Tibial nerve (tissue), 4 donors: ENCODE measurements around the gene TAF11L5. TPM values are rescaled to one million over a fixed set of nuclear protein-coding genes. Genes with fewer than 3 reads are reported as not detected.
A peak's percentile ranks its signal among the peaks of the same experiment; 100 is the strongest.
"Not testable (repeated sequence)": the region's sequence is repeated elsewhere in the genome, so short reads cannot be mapped to it uniquely, and the experiment has no call there.

Experiments
- DNase-seq, 2 donors: peaks; one replicate each; pipeline ENCODE4 v3.0.0-alpha.2; 2019; ENCODE audit warnings: low spot score in 2 of 2
- H3K27ac ChIP-seq, 4 donors: fragments of 200-600 bp; sonication (generic) in 3 of 4; one replicate each; pipeline ENCODE4 v1.5.1; 2017 to 2019; ENCODE audit warnings: mild to moderate bottlenecking in 1 of 4
- H3K27me3 ChIP-seq, 2 donors: fragments of 200-600 bp; sonication (generic) in 1 of 2; one replicate each; pipeline versions ENCODE4 v1.5.1 to v1.6.0; 2017 to 2019
- H3K36me3 ChIP-seq, 3 donors: fragments of 200-600 bp; sonication (generic); one replicate each; pipeline ENCODE4 v1.5.1; 2018 to 2019
- H3K4me1 ChIP-seq, 4 donors: fragments of 200-600 bp; sonication (generic) in 3 of 4; one replicate each; pipeline ENCODE4 v1.5.1; 2017 to 2019
- H3K4me3 ChIP-seq, 4 donors: fragments of 200-600 bp; sonication (generic) in 3 of 4; one replicate each; pipeline ENCODE4 v1.5.1; 2017 to 2019; ENCODE audit warnings: mild to moderate bottlenecking in 1 of 4, moderate library complexity in 1 of 4
- H3K9me3 ChIP-seq, 4 donors: fragments of 200-600 bp; sonication (generic) in 3 of 4; one replicate each; pipeline ENCODE4 v1.5.1; 2017 to 2019
- EP300 ChIP-seq, 2 donors: sonication (generic); formaldehyde crosslinking; IDR thresholded peaks; one replicate each; pipeline ENCODE4 v1.6.1; 2017; ENCODE audit warnings: antibody characterized with exemption in 2 of 2, mild to moderate bottlenecking in 1 of 2
- POLR2A ChIP-seq, 2 donors: fragments of 450-650 bp; IDR thresholded peaks; one replicate each; pipeline ENCODE4 v1.6.1; 2017; ENCODE audit warnings: antibody characterized with exemption in 2 of 2, mild to moderate bottlenecking in 2 of 2, moderate library complexity in 2 of 2
- WGBS, 2 donors: methylation state at CpG; one replicate each; pipeline ENCODE4 v1.1.5; 2018; 5-methylcytosine and 5-hydroxymethylcytosine counted together
- total RNA-seq, 4 donors: library from RNA; depleted of rRNA; stranded (reverse); fragments of >200 nt; gene quantifications; one replicate each; pipeline ENCODE4 v1.1.0, GENCODE V29; 2016
- TF ChIP-seq, protein P1 (sequence below), 5 experiments: fragments of 200-600 bp in 3 of 5; fragments of 450-650 bp in 2 of 5; sonication (generic) in 3 of 5; IDR thresholded peaks; one replicate each; pipeline ENCODE4 v1.5.1; 2016 to 2019; ENCODE audit warnings: antibody characterized with exemption in 5 of 5, mild to moderate bottlenecking in 3 of 5, moderate library complexity in 2 of 5

TAF11L5 gene
- total RNA-seq, 4 donors from 2014 or later, result not detected

DNA sequence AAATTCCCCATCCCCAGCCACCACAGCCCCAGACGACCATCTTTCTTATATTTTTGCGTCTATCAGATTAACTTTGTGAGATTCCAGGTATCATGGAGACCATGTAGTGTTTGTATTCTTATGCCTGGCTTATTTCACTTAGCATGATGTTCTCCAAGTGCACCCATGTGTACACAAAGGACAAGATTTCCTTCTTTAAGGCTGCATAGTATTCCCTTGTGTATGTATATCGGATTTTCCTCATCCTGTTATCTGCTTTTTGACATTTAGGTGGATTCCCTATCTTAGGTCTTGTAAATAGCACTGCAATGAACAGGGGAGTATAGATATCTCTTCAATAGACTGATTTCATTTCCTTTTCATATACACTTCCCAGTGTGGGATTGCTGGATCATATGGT is 32.3 kb upstream of the TAF11L5 start:
- Histone ChIP-seq H3K4me3 (no peak overlapping the region), H3K27me3 (no peaks in the 10 kb centered on the region), H3K27ac (no peak overlapping the region), H3K9me3 (peaks cover 0 to 4% (median 0%) of the 10 kb centered on the region in 4 donors), H3K4me1 (no peaks in the 10 kb centered on the region), H3K36me3 (no peaks in the 10 kb centered on the region)
- no peak for TF ChIP-seq POLR2A (IDR thresholded peaks at IDR 0.05)
- no peak for DNase-seq
- 86 to 88% methylated on average over 3 of the region's 3 CpGs for WGBS, 2 donors

DNA sequence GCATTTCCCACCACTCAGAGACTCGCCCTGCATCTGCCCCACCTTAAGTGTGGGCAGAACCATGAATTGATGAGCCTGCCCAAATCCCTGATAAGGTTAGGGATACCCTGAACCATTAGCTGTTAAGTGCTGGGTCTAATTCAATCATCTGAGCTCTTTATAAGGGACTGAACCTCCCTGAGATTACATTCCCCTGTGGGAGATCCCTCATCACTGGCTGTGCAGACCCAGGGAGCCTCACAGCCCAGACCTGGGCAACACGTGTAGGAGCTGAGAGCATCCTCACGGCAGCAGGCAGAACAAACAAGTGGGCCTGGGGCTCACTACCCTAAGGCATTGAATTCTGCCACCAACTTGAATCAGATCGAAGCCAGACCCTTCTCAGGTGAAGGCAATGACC is 27.6 kb upstream of the TAF11L5 start:
- WGBS, 2 donors, result 62 to 72% methylated on average over 4 of the region's 4 CpGs
- TF ChIP-seq POLR2A (IDR thresholded peaks at IDR 0.05) (no peak), EP300 (IDR thresholded peaks at IDR 0.05) (no peak)
- TF ChIP-seq, protein P1, sequence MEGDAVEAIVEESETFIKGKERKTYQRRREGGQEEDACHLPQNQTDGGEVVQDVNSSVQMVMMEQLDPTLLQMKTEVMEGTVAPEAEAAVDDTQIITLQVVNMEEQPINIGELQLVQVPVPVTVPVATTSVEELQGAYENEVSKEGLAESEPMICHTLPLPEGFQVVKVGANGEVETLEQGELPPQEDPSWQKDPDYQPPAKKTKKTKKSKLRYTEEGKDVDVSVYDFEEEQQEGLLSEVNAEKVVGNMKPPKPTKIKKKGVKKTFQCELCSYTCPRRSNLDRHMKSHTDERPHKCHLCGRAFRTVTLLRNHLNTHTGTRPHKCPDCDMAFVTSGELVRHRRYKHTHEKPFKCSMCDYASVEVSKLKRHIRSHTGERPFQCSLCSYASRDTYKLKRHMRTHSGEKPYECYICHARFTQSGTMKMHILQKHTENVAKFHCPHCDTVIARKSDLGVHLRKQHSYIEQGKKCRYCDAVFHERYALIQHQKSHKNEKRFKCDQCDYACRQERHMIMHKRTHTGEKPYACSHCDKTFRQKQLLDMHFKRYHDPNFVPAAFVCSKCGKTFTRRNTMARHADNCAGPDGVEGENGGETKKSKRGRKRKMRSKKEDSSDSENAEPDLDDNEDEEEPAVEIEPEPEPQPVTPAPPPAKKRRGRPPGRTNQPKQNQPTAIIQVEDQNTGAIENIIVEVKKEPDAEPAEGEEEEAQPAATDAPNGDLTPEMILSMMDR (IDR thresholded peaks at IDR 0.05), result no peak
- no peaks in the 10 kb centered on the region for H3K36me3 ChIP-seq
- no peak overlapping the region for H3K27ac ChIP-seq
- peaks cover 0 to 4% (median 0%) of the 10 kb centered on the region in 4 donors for H3K9me3 ChIP-seq
- DNase-seq, result no peak
- no peaks in the 10 kb centered on the region for H3K27me3 ChIP-seq
- no peaks in the 10 kb centered on the region for H3K4me1 ChIP-seq
- no peak overlapping the region for H3K4me3 ChIP-seq

DNA sequence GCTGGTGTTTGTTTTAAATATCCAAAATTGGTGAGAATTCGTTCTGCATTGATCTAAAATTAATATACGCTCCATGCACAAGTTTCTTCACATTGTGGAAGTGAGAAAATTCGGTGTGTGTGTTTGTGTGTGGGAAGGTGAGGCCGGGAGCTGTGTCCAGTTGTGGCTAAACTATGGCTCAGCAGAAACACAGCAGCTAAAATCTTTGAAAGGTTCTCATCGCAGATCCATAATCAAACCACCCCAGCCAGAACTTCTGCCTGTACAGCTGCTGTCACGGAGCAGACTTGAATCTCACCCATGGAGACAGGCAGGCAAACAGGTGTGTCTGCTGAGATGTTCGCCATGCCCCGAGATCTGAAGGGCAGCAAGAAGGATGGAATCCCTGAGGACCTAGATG is 27.1 kb upstream of the TAF11L5 start, which contains the start of gene TAF11L2:
Gene TAF11L2 (plus strand): TSS at position 301 of the 400 bp plus-strand sequence.
- H3K36me3 ChIP-seq, H3K27me3 ChIP-seq, H3K27ac ChIP-seq, H3K4me3 ChIP-seq, DNase-seq, H3K4me1 ChIP-seq, H3K9me3 ChIP-seq: not testable (repeated sequence)
- WGBS, 2 donors, result 86 to 91% methylated on average over 7 to 8 of the region's 8 CpGs

DNA sequence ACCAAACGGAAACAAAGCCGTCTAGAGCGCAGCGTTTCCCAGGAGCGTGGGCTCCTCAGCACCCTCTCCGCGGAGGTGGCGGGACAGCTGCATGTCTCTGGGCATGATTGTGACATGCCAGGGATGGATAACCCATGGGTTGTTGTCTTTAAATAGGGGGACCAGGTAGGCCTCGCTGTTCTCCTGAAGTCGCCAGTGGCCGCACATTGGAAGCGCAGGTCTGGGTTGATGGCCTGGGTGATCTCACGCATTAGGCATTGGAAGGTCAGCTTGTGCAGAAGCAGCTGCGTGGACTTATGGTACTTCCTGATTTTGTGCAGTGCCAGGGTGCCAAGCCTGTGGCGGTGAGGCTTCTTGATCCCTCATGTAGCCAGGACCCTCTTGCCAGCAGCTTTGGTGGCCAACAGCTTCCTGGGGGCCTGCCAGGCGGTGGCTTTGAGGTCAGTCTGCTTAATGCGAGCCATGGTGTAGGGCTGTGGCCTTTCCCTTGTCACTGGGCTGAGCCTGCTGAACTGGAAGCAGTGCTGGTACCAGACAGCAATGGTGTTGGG is 13.2 kb upstream of the TAF11L5 start:
- Histone ChIP-seq H3K4me1 (no peaks in the 10 kb centered on the region), H3K27ac (no peak overlapping the region), H3K9me3 (no peaks in the 10 kb centered on the region), H3K36me3 (no peaks in the 10 kb centered on the region), H3K27me3 (no peaks in the 10 kb centered on the region), H3K4me3 (no peak overlapping the region)
- DNase-seq, result no peak
- 92 to 94% methylated on average over 14 to 17 of the region's 17 CpGs for WGBS, 2 donors
- TF ChIP-seq POLR2A (IDR thresholded peaks at IDR 0.05), result no peak
- TF ChIP-seq, protein P1 (IDR thresholded peaks at IDR 0.05), result no peak
- TF ChIP-seq EP300 (IDR thresholded peaks at IDR 0.05), result no peak

DNA sequence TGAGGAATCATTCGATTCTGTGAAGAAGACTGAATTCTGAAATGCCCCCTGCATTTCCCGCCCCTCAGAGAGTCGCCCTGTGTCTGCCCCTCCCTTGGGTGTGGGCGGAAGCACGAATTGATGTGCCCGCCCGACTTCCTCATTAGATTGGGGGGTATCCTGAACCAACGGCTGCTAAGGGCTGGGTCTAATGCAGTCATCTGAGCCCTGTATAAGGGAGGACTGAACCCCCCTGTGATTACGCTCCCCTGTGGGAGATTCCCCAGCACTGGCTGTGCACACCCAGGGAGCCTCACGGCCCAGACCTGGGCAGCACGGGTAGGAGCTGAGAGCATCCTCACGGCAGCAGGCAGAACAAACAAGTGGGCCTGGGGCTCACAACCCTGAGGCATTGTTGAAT is 7.5 kb upstream of the TAF11L5 start:
- 78 to 83% methylated on average over 12 of the region's 12 CpGs for WGBS, 2 donors
- not testable (repeated sequence) for DNase-seq, H3K4me3 ChIP-seq

DNA sequence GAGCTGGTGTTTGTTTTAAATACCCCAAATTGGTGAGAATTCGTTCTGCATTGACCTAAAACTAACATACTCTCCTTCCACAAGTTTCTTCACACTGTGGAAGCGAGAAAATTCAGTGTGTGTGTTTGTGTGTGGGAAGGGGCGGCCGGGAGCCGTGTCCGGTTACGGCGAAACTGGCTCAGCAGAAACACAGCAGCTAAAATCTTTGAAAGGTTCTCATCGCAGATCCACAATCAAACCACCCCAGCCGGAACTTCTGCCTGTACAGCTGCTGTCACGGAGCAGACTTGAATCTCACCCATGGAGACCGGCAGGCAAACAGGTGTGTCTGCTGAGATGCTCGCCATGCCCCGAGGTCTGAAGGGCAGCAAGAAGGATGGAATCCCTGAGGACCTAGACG is 7.0 kb upstream of the TAF11L5 start, which contains the start of gene TAF11L3:
Gene TAF11L3 (plus strand): TSS at position 301 of the 400 bp plus-strand sequence.
- not testable (repeated sequence) for DNase-seq, H3K36me3 ChIP-seq, H3K4me3 ChIP-seq, H3K4me1 ChIP-seq, H3K9me3 ChIP-seq, H3K27ac ChIP-seq, H3K27me3 ChIP-seq
- no CpG with 5 or more reads among the region's 15 CpGs for WGBS, 2 donors

More for the DNA sequence above, 7.5 kb upstream of the TAF11L5 start:
- H3K4me1 ChIP-seq, H3K27ac ChIP-seq, H3K9me3 ChIP-seq, H3K27me3 ChIP-seq, H3K36me3 ChIP-seq: not testable (repeated sequence)

DNA sequence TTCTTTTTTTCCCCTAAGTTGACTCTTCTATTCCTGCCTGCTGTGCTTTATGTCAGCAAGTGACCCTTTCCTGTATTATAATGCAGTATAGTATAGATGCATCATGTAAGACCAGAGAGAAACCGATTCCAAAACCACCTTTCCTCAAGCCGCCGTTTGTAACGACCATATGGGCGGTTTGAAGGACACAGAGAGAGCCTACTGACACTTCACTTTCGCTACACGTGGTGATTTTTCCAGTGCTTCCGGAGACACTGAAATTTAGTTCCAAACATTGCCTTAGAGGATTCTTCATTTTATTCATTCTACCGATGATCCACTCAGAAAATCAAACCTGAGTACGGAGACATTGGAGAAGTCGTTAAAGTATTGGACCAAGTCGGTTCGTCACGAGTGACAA is 5.5 kb upstream of the TAF11L5 start:
- 94 to 96% methylated on average over 9 to 10 of the region's 14 CpGs for WGBS, 2 donors
- DNase-seq, H3K9me3 ChIP-seq, H3K36me3 ChIP-seq, H3K27me3 ChIP-seq, H3K4me1 ChIP-seq, H3K4me3 ChIP-seq, H3K27ac ChIP-seq: not testable (repeated sequence)

DNA sequence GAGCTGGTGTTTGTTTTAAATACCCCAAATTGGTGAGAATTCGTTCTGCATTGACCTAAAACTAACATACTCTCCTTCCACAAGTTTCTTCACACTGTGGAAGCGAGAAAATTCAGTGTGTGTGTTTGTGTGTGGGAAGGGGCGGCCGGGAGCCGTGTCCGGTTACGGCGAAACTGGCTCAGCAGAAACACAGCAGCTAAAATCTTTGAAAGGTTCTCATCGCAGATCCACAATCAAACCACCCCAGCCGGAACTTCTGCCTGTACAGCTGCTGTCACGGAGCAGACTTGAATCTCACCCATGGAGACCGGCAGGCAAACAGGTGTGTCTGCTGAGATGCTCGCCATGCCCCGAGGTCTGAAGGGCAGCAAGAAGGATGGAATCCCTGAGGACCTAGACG is 3.5 kb upstream of the TAF11L5 start, which contains the start of gene TAF11L4:
Gene TAF11L4 (plus strand): TSS at position 301 of the 400 bp plus-strand sequence.
- H3K27me3 ChIP-seq, H3K27ac ChIP-seq, DNase-seq, H3K4me1 ChIP-seq, H3K36me3 ChIP-seq, H3K9me3 ChIP-seq, H3K4me3 ChIP-seq: not testable (repeated sequence)
- no CpG with 5 or more reads among the region's 15 CpGs for WGBS, 2 donors

DNA sequence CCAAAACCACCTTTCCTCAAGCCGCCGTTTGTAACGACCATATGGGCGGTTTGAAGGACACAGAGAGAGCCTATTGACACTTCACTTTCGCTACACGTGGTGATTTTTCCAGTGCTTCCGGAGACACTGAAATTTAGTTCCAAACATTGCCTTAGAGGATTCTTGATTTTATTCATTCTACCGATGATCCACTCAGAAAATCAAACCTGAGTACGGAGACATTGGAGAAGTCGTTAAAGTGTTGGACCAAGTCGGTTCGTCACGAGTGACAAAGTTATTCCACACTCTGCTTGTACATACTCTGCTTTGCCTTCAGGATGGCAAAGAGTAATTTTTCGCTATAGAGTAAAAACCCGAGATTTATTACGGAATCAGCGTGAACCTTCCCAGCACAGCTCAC is 1.5 kb downstream of the TAF11L5 start:
- 92 to 94% methylated on average over 17 of the region's 17 CpGs for WGBS, 2 donors
- not testable (repeated sequence) for H3K27ac ChIP-seq, H3K4me3 ChIP-seq, H3K4me1 ChIP-seq, H3K36me3 ChIP-seq, H3K9me3 ChIP-seq, H3K27me3 ChIP-seq
- DNase-seq, result peak; percentile 33 to 50

DNA sequence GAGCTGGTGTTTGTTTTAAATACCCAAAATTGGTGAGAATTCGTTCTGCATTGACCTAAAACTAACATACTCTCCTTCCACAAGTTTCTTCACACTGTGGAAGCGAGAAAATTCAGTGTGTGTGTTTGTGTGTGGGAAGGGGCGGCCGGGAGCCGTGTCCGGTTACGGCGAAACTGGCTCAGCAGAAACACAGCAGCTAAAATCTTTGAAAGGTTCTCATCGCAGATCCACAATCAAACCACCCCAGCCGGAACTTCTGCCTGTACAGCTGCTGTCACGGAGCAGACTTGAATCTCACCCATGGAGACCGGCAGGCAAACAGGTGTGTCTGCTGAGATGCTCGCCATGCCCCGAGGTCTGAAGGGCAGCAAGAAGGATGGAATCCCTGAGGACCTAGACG is 3.3 kb downstream of the TAF11L5 start, which contains the start of gene TAF11L6:
Gene TAF11L6 (plus strand): TSS at position 301 of the 400 bp plus-strand sequence.
- H3K27me3 ChIP-seq, H3K27ac ChIP-seq, H3K36me3 ChIP-seq, DNase-seq, H3K4me1 ChIP-seq, H3K9me3 ChIP-seq, H3K4me3 ChIP-seq: not testable (repeated sequence)
- WGBS, 2 donors, result no CpG with 5 or more reads among the region's 15 CpGs
